HEK293T (cell line): Measurements from ENCODE around the gene ZCCHC24.

Source experiments
- CTCF ChIA-PET: fragments of 350-600 bp; formaldehyde crosslinking; extraction: SDS; loops from one replicate; lab custom pipeline; 2021; ENCODE audit warnings: antibody characterized with exemption, inconsistent platforms; lab: Yijun Ruan, JAX
- POLR2A ChIA-PET: fragments of 350-600 bp; formaldehyde crosslinking; extraction: SDS; loops from one replicate; lab custom pipeline; 2020; ENCODE audit warnings: antibody characterized with exemption, inconsistent platforms; lab: Yijun Ruan, JAX
- DNase-seq: peaks from one replicate; pipeline ENCODE4 v3.0.0; 2012; ENCODE audit warnings: mixed read lengths; ENCODE audit errors: extremely low spot score
- ARNT ChIP-seq: fragments of 450-650 bp; IDR thresholded peaks from 2 replicates; pipeline ENCODE4 v1.6.1; 2017; ENCODE audit warnings: mild to moderate bottlenecking
- BHLHE40 ChIP-seq: fragments of 450-650 bp; IDR thresholded peaks from 2 replicates; pipeline ENCODE4 v1.6.1; 2016; ENCODE audit warnings: mild to moderate bottlenecking, moderate library complexity, borderline replicate concordance
- CTBP1 ChIP-seq: fragments of 450-650 bp; IDR thresholded peaks from 2 replicates; pipeline ENCODE4 v1.6.1; 2016; ENCODE audit warnings: borderline replicate concordance
- ELF4 ChIP-seq: fragments of 450-650 bp; IDR thresholded peaks from 2 replicates; pipeline ENCODE4 v1.6.1; 2017; ENCODE audit warnings: antibody characterized with exemption
- FOXA1 ChIP-seq: fragments of 450-650 bp; IDR thresholded peaks from 2 replicates; pipeline ENCODE4 v1.6.1; 2016; ENCODE audit warnings: mild to moderate bottlenecking
- FOXK2 ChIP-seq: fragments of 450-650 bp; IDR thresholded peaks from 2 replicates; pipeline ENCODE4 v1.6.1; 2016; ENCODE audit warnings: mild to moderate bottlenecking
- FOXM1 ChIP-seq: fragments of 450-650 bp; IDR thresholded peaks from 2 replicates; pipeline ENCODE4 v1.6.1; 2017; ENCODE audit warnings: mild to moderate bottlenecking, borderline replicate concordance
- HDGF ChIP-seq: fragments of 450-650 bp; IDR thresholded peaks from 2 replicates; pipeline ENCODE4 v1.6.1; 2017; ENCODE audit warnings: antibody characterized with exemption, borderline replicate concordance
- L3MBTL2 ChIP-seq: fragments of 450-650 bp; conservative IDR thresholded peaks from 2 replicates; pipeline ENCODE4 v1.6.1; 2016; ENCODE audit warnings: mild to moderate bottlenecking
- LEF1 ChIP-seq: fragments of 450-650 bp; IDR thresholded peaks from 2 replicates; pipeline ENCODE4 v1.6.1; 2017; ENCODE audit warnings: mild to moderate bottlenecking, borderline replicate concordance
- NFRKB ChIP-seq: fragments of 450-650 bp; IDR thresholded peaks from 2 replicates; pipeline ENCODE4 v1.6.1; 2016; ENCODE audit warnings: mild to moderate bottlenecking, moderate library complexity
- SP1 ChIP-seq: fragments of 450-650 bp; IDR thresholded peaks from 2 replicates; pipeline ENCODE4 v1.6.1; 2017
- SUZ12 ChIP-seq: fragments of 450-650 bp; IDR thresholded peaks from 2 replicates; pipeline ENCODE4 v1.6.1; 2016; ENCODE audit warnings: mild to moderate bottlenecking
- TARDBP ChIP-seq: fragments of 450-650 bp; IDR thresholded peaks from 2 replicates; pipeline ENCODE4 v1.6.1; 2016
- ZNF384 ChIP-seq: fragments of 450-650 bp; IDR thresholded peaks from 2 replicates; pipeline ENCODE4 v1.6.1; 2016
- TF ChIP-seq, protein P1 (sequence below): fragments of 450-650 bp; IDR thresholded peaks from 2 replicates; pipeline ENCODE4 v1.6.1; 2016

ZCCHC24 gene

DNA sequence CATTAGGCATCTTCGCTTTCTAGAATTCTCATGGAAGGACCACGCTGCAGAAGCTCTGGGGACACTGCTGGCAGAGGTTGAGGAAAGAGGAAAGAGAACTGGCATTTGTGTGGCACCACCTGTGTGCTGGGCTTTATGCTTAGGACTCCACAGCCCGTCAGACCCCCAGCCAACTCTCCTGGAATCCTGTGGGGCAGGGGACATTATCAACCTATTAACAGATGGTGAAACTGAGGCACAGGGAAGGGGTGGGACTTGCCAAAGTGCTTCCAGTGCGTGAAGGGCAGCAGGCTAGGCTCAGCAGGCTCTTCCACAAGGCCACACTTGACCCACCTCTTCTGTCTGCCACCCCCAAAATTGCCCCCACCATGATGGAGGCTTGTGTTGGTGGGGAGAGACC is 46.8 kb downstream of the ZCCHC24 start:
- TF ChIP-seq HDGF, result no peak
- TF ChIP-seq, protein P1, sequence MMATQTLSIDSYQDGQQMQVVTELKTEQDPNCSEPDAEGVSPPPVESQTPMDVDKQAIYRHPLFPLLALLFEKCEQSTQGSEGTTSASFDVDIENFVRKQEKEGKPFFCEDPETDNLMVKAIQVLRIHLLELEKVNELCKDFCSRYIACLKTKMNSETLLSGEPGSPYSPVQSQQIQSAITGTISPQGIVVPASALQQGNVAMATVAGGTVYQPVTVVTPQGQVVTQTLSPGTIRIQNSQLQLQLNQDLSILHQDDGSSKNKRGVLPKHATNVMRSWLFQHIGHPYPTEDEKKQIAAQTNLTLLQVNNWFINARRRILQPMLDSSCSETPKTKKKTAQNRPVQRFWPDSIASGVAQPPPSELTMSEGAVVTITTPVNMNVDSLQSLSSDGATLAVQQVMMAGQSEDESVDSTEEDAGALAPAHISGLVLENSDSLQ, result no peak
- no peak for TF ChIP-seq SUZ12
- no peak for TF ChIP-seq FOXK2
- no peak for TF ChIP-seq ZNF384
- no peak for TF ChIP-seq ARNT
- TF ChIP-seq TARDBP, result no peak
- TF ChIP-seq LEF1, result no peak
- no peak for TF ChIP-seq BHLHE40
- ChIA-PET POLR2A (no interaction called here), CTCF (interaction anchor here (1.3 kb wide), 1 partner anchor 89 kb away, joined by 5 read pairs; no protein-coding TSS in a partner anchor)
- no peak for DNase-seq

DNA sequence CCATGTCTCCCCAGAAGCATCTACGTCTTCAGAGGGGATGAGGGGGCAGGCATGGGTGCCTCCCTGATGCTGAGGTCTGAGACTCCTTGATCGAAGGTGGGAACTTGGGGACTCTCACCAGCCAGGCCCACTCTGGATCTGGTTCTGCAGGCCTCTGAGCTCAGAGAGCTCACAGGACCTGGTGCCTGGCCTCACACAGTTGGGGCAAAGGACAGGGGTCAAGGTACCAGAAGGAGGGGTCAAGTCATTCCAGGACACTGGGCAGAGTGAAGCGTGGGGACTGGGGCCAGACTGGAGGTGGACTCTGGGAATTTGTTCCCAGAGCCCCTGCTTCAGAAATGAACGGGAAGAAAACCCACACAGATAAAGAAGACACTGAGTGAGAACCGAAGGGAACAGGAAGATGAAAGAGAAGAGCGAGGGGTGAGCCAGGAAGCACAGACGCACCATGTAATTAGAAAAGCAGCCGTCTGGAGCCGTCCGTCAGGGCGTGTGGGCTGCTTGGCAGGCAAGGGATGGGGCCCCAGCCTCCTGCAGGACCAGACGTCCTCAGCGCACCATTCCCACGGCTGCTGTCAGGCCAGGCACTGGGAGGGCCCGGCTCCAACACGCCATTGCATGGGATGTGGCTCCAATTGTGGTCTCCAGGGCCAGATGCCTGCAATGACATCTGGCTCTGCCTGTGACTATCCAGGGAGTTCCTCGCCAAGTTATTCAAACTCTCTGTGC is 47.7 kb downstream of the ZCCHC24 start:
- ChIA-PET POLR2A (no interaction called here), CTCF (interaction anchor here (2.0 kb wide), 1 partner anchor 70 kb away, joined by 8 read pairs; no protein-coding TSS in a partner anchor)
- no peak for DNase-seq
- TF ChIP-seq FOXA1 (no peak), ZNF384 (no peak), HDGF (no peak), BHLHE40 (no peak), TARDBP (no peak), FOXM1 (no peak), SUZ12 (no peak), LEF1 (no peak), FOXK2 (no peak), SP1 (no peak), ELF4 (no peak), NFRKB (no peak), L3MBTL2 (no peak), CTBP1 (no peak), ARNT (no peak)
- TF ChIP-seq, protein P1, result no peak

DNA sequence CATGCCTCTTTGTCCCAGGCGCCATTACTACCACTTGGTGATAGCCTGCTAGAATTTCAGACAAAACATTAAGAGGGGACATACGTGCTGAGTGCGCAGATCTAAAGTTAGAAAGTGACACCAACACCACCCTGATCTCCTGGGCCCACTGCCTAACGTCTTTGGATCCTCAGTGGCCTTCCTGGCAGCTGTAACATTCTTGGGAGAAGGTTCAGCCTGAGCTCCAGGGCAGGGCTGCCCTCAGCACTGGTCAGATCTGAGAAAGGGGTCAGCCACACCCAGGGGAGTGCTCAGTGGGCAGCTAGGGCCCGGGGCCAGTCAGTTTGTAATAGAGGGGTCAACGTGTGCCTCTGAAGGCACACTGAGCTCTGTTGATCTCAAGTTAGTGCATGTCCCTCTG is 48.4 kb downstream of the ZCCHC24 start:
- ChIA-PET CTCF (interaction anchor here (2.0 kb wide), 1 partner anchor 71 kb away, joined by 8 read pairs; no protein-coding TSS in a partner anchor), POLR2A (no interaction called here)
- no peak for DNase-seq
- TF ChIP-seq LEF1, result no peak
- TF ChIP-seq SP1, result no peak
- TF ChIP-seq L3MBTL2, result no peak
- TF ChIP-seq, protein P1, result no peak
- no peak for TF ChIP-seq ZNF384
- no peak for TF ChIP-seq CTBP1
- TF ChIP-seq FOXA1, result no peak
- TF ChIP-seq BHLHE40, result no peak
- no peak for TF ChIP-seq NFRKB
- no peak for TF ChIP-seq ELF4
- no peak for TF ChIP-seq HDGF
- no peak for TF ChIP-seq ARNT
- no peak for TF ChIP-seq TARDBP
- TF ChIP-seq FOXM1, result no peak
- TF ChIP-seq SUZ12, result no peak
- TF ChIP-seq FOXK2, result no peak

DNA sequence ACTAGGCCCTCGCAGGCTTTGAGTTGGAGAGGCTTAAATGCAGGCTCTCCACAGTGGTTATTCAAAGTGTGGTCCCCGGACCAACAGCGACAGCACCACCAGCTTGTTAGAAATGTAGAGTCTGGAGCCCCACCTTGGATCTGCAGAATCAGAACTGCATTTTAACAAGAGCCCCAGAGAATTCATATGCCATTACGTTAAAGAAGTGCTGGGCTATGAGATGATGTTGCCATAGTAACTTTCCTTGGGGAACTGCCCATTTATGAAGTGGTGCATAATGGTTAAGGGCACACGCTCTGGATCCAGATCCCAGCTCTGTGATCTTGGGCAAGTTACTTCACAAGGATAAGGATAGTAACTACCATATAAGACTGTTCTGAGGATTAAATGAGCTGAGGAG is 48.9 kb downstream of the ZCCHC24 start:
- no peak for TF ChIP-seq LEF1
- CTCF ChIA-PET, result interaction anchor here (2.0 kb wide), 1 partner anchor 71 kb away, joined by 8 read pairs; no protein-coding TSS in a partner anchor

DNA sequence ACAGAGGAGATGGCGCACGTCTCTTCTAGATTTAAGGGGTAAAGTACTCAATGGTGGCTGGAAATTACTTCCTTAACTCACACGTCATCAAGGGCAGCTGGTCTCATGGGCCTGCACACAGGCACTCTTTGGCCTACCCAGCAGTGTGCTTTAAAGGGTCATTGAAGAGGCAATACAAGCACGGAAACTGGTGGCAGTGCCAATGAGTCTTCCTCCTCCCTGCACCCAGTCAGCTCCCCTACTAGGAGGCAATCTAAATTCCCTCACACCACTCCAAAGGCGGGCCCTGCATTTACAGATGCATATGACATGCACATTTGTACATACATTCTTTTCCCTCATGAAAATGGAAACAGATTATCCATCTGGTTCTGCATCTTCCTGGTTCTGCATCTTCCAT is 50.8 kb downstream of the ZCCHC24 start:
- ChIA-PET CTCF (interaction anchor here (1.1 kb wide), 1 partner anchor 113 kb away, joined by 3 read pairs; no protein-coding TSS in a partner anchor), POLR2A (interaction anchor here (1.0 kb wide), 1 partner anchor 52 kb away, joined by 3 read pairs; no protein-coding TSS in a partner anchor)
- DNase-seq, result no peak
- TF ChIP-seq SP1, result no peak
- TF ChIP-seq SUZ12, result no peak
- TF ChIP-seq HDGF, result no peak
- TF ChIP-seq, protein P1, result no peak
- TF ChIP-seq L3MBTL2, result no peak
- TF ChIP-seq ARNT, result no peak
- TF ChIP-seq FOXA1, result no peak
- TF ChIP-seq ELF4, result no peak
- TF ChIP-seq NFRKB, result no peak

More for the DNA sequence above, 48.9 kb downstream of the ZCCHC24 start:
- DNase-seq, result no peak
- POLR2A ChIA-PET, result no interaction called here
